SK-N-SH treated with all-trans-retinoic acid at 6 μM for 48 hours (cell line): Measurements from ENCODE around the gene KRTAP1-1.

Experiments
- ZFP30 ChIP-seq: fragments of 450-650 bp; formaldehyde crosslinking; IDR thresholded peaks from 2 replicates; pipeline ENCODE4 v1.5.0; 2022; ENCODE audit warnings: mild to moderate bottlenecking, moderate library complexity
- TF ChIP-seq, protein P1 (sequence below): fragments of 250-450 bp; sonication (Bioruptor Pico); IDR thresholded peaks from 2 replicates; pipeline ENCODE4 v1.5.1; 2020; ENCODE audit warnings: low read depth, mild to moderate bottlenecking, moderate library complexity
- TF ChIP-seq, protein P2 (sequence below): fragments of 250-450 bp; sonication (Bioruptor Pico); IDR thresholded peaks from 2 replicates; pipeline ENCODE4 v1.5.1; 2021; ENCODE audit warnings: mild to moderate bottlenecking, moderate library complexity
- TF ChIP-seq, protein P3 (sequence below): fragments of 250-450 bp; sonication (Bioruptor Pico); IDR thresholded peaks from 2 replicates; pipeline ENCODE4 v1.8.0; 2021; ENCODE audit warnings: low read depth, mild to moderate bottlenecking, moderate library complexity, borderline replicate concordance
- TF ChIP-seq, protein P4 (sequence below): fragments of 250-450 bp; sonication (Bioruptor Pico); IDR thresholded peaks from 2 replicates; pipeline ENCODE4 v1.8.0; 2020; ENCODE audit warnings: mild to moderate bottlenecking, moderate library complexity, borderline replicate concordance

DNA sequence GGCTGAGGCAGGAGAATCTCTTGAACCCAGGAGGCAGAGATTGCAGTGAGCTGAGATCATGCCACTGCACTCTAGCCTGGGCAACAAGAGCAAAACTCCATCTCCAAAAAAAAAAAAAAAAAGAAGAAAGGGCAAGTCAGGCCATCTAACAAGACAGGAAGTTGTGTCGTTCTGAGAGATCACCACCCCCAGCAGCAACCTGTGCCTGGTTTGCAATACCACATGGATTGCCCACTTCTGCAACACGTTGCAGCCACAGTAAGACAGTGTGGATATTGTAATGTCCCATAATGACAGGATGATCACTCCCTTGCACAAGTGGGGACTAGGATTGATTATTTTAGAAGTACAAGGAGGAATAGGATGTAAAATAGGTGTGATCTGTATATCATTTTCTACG, 27.8 kb upstream of the KRTAP1-1 start:
- TF ChIP-seq ZFP30 (CRISPR knock-in tag) = no peak
- TF ChIP-seq, protein P1, sequence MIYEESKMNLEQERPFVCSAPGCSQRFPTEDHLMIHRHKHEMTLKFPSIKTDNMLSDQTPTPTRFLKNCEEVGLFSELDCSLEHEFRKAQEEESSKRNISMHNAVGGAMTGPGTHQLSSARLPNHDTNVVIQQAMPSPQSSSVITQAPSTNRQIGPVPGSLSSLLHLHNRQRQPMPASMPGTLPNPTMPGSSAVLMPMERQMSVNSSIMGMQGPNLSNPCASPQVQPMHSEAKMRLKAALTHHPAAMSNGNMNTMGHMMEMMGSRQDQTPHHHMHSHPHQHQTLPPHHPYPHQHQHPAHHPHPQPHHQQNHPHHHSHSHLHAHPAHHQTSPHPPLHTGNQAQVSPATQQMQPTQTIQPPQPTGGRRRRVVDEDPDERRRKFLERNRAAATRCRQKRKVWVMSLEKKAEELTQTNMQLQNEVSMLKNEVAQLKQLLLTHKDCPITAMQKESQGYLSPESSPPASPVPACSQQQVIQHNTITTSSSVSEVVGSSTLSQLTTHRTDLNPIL (CRISPR knock-in tag) = no peak
- TF ChIP-seq, protein P2, sequence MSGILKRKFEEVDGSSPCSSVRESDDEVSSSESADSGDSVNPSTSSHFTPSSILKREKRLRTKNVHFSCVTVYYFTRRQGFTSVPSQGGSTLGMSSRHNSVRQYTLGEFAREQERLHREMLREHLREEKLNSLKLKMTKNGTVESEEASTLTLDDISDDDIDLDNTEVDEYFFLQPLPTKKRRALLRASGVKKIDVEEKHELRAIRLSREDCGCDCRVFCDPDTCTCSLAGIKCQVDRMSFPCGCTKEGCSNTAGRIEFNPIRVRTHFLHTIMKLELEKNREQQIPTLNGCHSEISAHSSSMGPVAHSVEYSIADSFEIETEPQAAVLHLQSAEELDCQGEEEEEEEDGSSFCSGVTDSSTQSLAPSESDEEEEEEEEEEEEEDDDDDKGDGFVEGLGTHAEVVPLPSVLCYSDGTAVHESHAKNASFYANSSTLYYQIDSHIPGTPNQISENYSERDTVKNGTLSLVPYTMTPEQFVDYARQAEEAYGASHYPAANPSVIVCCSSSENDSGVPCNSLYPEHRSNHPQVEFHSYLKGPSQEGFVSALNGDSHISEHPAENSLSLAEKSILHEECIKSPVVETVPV (CRISPR knock-in tag) = no peak
- TF ChIP-seq, protein P3, sequence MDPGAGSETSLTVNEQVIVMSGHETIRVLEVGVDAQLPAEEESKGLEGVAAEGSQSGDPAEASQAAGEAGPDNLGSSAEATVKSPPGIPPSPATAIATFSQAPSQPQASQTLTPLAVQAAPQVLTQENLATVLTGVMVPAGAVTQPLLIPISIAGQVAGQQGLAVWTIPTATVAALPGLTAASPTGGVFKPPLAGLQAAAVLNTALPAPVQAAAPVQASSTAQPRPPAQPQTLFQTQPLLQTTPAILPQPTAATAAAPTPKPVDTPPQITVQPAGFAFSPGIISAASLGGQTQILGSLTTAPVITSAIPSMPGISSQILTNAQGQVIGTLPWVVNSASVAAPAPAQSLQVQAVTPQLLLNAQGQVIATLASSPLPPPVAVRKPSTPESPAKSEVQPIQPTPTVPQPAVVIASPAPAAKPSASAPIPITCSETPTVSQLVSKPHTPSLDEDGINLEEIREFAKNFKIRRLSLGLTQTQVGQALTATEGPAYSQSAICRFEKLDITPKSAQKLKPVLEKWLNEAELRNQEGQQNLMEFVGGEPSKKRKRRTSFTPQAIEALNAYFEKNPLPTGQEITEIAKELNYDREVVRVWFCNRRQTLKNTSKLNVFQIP = no peak
- TF ChIP-seq, protein P4, sequence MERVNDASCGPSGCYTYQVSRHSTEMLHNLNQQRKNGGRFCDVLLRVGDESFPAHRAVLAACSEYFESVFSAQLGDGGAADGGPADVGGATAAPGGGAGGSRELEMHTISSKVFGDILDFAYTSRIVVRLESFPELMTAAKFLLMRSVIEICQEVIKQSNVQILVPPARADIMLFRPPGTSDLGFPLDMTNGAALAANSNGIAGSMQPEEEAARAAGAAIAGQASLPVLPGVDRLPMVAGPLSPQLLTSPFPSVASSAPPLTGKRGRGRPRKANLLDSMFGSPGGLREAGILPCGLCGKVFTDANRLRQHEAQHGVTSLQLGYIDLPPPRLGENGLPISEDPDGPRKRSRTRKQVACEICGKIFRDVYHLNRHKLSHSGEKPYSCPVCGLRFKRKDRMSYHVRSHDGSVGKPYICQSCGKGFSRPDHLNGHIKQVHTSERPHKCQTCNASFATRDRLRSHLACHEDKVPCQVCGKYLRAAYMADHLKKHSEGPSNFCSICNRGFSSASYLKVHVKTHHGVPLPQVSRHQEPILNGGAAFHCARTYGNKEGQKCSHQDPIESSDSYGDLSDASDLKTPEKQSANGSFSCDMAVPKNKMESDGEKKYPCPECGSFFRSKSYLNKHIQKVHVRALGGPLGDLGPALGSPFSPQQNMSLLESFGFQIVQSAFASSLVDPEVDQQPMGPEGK (CRISPR knock-in tag) = no peak
